ENCODE data around the gene FAM114A2. TPM values are rescaled to one million over a fixed set of nuclear protein-coding genes. Genes with fewer than 3 reads are reported as not detected.

Gene FAM114A2
- total RNA-seq, 1 donor from 2014 or later: 32.3 TPM

DNA sequence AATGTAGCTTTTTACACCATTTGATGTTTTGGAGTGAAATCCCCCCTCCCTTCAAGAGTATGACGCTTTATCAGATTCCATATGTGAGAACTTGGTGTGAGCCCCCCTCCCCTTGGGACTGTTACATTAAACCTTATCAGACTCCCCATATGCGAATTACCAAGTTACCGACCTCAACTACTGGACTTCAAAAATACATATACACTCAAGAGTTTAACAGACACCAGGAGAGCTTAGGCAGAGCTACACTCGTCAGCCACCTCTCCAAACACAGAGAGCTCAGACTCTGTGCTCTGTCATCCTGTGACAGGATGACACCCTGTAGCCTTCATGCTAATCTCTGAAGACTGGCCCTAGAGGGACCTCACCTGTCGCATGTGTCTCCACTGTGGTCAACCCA, 50.2 kb downstream of the FAM114A2 start:
- intact Hi-C loops (cut with micrococcal nuclease): loop anchor here (10.0 kb wide), 1 partner anchor 76 kb away; no protein-coding TSS in a partner anchor

DNA sequence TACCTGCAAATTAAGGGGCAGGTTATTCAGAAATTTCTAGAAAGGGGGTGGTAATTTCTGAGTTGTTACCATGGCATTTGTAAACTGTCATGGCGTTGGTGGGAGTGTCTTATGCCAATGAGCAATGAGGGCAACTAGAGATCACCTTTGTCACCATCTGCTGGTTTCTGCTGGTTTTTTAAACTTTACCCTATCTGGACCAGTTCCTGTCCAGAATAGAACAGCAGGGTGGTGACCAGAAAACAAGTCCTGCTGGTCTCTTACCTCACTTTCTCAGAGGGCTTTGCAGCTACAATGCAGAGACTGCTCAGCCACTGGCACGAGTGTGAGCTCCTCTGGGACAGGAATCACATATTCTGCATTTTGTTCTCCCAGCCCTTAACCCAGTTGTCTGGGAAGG, 51.4 kb downstream of the FAM114A2 start:
- TF ChIP-seq, protein P1, sequence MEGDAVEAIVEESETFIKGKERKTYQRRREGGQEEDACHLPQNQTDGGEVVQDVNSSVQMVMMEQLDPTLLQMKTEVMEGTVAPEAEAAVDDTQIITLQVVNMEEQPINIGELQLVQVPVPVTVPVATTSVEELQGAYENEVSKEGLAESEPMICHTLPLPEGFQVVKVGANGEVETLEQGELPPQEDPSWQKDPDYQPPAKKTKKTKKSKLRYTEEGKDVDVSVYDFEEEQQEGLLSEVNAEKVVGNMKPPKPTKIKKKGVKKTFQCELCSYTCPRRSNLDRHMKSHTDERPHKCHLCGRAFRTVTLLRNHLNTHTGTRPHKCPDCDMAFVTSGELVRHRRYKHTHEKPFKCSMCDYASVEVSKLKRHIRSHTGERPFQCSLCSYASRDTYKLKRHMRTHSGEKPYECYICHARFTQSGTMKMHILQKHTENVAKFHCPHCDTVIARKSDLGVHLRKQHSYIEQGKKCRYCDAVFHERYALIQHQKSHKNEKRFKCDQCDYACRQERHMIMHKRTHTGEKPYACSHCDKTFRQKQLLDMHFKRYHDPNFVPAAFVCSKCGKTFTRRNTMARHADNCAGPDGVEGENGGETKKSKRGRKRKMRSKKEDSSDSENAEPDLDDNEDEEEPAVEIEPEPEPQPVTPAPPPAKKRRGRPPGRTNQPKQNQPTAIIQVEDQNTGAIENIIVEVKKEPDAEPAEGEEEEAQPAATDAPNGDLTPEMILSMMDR (IDR thresholded peaks at IDR 0.05; ENCODE audit: borderline replicate concordance): no peak
- intact Hi-C loops (cut with micrococcal nuclease): loop anchor here (10.0 kb wide), 1 partner anchor 78 kb away; no protein-coding TSS in a partner anchor
- H3K27ac ChIP-seq (replicated peaks): no peak overlapping the region
- no peaks in the 10 kb centered on the region for H3K4me1 ChIP-seq
- no peak for DNase-seq
- peaks cover 10% of the 10 kb centered on the region for H3K36me3 ChIP-seq
- H3K4me3 ChIP-seq: no peak overlapping the region
- H3K9me3 ChIP-seq (replicated peaks): no peaks in the 10 kb centered on the region
- no peaks in the 10 kb centered on the region for H3K27me3 ChIP-seq (ENCODE audit: low read depth)

More for the DNA sequence above, 50.2 kb downstream of the FAM114A2 start:
- no peak for DNase-seq
- H3K4me1 ChIP-seq: no peaks in the 10 kb centered on the region
- H3K4me3 ChIP-seq: no peak overlapping the region
- no peak overlapping the region for H3K27ac ChIP-seq (replicated peaks)
- peaks cover 22% of the 10 kb centered on the region for H3K36me3 ChIP-seq
- TF ChIP-seq, protein P1 (IDR thresholded peaks at IDR 0.05; ENCODE audit: borderline replicate concordance): no peak
- H3K9me3 ChIP-seq (replicated peaks): no peaks in the 10 kb centered on the region
- no peaks in the 10 kb centered on the region for H3K27me3 ChIP-seq (ENCODE audit: low read depth)

DNA sequence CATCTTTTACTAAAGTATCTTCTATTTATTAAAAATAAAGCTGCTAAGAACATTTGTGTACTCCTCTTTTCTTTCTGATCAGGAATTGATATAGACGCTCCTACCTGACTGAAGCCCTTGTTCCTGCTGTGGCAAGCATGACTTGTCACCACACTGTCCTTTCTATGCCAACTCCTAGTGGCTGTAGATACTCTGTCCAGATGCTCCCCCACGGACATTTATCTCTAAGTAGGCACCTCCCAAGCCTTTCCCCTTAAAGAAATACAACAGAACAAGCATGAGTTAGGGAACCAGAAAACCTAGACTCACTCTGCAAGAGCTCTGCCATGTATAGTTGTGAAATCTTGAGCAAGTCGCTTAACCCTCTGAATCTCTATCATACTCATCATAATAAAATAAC, 53.2 kb downstream of the FAM114A2 start:
- no peaks in the 10 kb centered on the region for H3K9me3 ChIP-seq (replicated peaks)
- no peak overlapping the region for H3K4me3 ChIP-seq
- H3K27ac ChIP-seq (replicated peaks): no peak overlapping the region
- no peaks in the 10 kb centered on the region for H3K36me3 ChIP-seq
- DNase-seq: no peak
- H3K27me3 ChIP-seq (ENCODE audit: low read depth): no peaks in the 10 kb centered on the region
- H3K4me1 ChIP-seq: no peaks in the 10 kb centered on the region
- TF ChIP-seq, protein P1 (IDR thresholded peaks at IDR 0.05; ENCODE audit: borderline replicate concordance): no peak
- intact Hi-C loops (cut with micrococcal nuclease): loop anchor here (10.0 kb wide), 1 partner anchor 79 kb away; no protein-coding TSS in a partner anchor

DNA sequence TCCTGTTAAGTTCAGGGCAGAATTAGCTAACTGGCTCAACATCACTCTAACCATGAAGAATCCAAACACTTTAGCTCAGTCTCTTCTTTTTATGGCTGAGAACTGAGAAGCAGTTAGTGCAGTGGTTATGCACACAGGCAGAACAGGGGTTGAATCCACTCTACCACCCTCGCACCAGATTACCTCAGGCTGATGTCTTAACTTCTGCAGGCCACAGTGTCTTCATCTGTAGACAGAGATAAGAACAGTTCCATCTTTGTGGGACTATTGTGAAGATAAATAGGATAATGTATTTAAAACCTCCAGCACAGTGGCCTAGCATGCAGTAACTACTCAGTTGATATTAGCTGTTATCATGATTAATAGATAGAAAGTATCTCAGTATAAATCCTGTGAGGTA, 54.8 kb downstream of the FAM114A2 start:
- Histone ChIP-seq H3K27me3 (ENCODE audit: low read depth) (no peaks in the 10 kb centered on the region), H3K36me3 (no peaks in the 10 kb centered on the region), H3K27ac (replicated peaks) (no peak overlapping the region), H3K4me1 (no peaks in the 10 kb centered on the region), H3K9me3 (replicated peaks) (no peaks in the 10 kb centered on the region), H3K4me3 (no peak overlapping the region)
- no peak for DNase-seq
- intact Hi-C loops (cut with micrococcal nuclease): loop anchor here (10.0 kb wide), 1 partner anchor 81 kb away; no protein-coding TSS in a partner anchor
- TF ChIP-seq, protein P1 (IDR thresholded peaks at IDR 0.05; ENCODE audit: borderline replicate concordance): no peak

DNA sequence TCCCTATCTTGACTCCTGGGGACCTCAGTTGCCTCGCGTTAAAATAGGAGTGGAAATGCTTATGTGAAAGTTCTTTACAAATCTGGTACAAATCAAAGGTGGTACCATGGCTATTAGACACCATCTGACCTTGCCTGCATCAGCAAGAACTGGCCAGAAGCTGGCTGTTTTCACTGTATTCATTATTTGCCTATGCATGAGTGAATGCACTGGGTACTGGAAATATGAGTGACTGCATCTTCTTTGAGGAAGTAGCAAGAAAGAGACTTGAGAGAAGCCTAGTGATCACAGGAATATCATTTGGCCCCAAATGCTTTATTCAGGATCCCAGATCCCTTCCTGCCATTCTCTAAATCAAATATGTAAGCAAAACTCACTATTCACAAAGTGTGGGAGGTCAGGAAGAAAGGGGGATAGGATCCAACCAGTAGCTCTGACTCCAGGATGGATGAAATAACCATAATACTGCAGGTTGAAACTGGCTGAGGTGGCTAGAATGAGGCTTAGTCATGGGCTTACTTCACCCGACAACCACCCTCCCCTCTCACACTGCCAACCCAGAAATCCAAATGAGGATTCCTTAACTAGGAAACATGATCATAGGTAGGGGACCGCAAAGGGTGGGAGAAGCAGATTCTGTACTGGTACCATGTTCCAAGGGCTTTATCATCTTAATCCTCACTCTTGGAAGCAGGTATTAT, 56.7 kb downstream of the FAM114A2 start:
- TF ChIP-seq, protein P1 (IDR thresholded peaks at IDR 0.05; ENCODE audit: borderline replicate concordance): no peak
- no peak overlapping the region for H3K27ac ChIP-seq (replicated peaks)
- intact Hi-C loops (cut with micrococcal nuclease): loop anchor here (10.0 kb wide), 1 partner anchor 83 kb away; no protein-coding TSS in a partner anchor
- H3K9me3 ChIP-seq (replicated peaks): no peaks in the 10 kb centered on the region
- no peaks in the 10 kb centered on the region for H3K4me1 ChIP-seq
- DNase-seq: no peak
- no peaks in the 10 kb centered on the region for H3K36me3 ChIP-seq
- no peak overlapping the region for H3K4me3 ChIP-seq
- H3K27me3 ChIP-seq (ENCODE audit: low read depth): peaks cover 5% of the 10 kb centered on the region

All from left ventricle myocardium inferior (tissue), 1 donor.